ENCODE measurements around the gene SMG7.

DNA sequence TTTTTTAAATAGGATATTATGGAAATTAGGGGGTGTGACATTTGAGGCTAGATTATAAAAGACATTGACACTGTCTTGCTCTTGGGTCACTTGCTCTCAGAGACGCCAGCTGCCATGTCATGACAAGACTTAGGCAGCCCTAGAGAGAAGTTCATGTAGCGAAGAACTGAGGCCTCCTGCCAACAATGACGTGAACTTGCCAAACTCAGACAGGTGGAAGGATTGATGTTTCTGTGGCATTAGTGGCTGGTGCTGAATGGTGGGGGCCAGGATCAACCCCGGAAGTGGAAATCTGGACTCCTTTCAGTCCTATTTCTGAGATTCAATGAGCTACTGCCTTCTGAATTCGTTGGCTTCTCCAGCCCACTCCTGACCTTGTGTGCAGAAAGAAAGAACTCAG lies 103.3 kb downstream of the SMG7 start:
- no peak for TF ChIP-seq POLR2AphosphoS5 (IDR thresholded peaks at IDR 0.05; ENCODE audit: low read depth, low read length)
- TF ChIP-seq TAF1 (IDR thresholded peaks at IDR 0.05; ENCODE audit: borderline replicate concordance, insufficient read depth, low read length), result no peak
- TF ChIP-seq SIN3A (IDR thresholded peaks at IDR 0.05; ENCODE audit: borderline replicate concordance, insufficient read depth, low read length), result no peak
- TF ChIP-seq FOXP2 (optimal IDR thresholded peaks at IDR 0.05; ENCODE audit: borderline replicate concordance, extremely low read depth, extremely low read length, insufficient read depth), result no peak
